ENCODE measurements around the gene MAGI2.

Gene MAGI2

DNA sequence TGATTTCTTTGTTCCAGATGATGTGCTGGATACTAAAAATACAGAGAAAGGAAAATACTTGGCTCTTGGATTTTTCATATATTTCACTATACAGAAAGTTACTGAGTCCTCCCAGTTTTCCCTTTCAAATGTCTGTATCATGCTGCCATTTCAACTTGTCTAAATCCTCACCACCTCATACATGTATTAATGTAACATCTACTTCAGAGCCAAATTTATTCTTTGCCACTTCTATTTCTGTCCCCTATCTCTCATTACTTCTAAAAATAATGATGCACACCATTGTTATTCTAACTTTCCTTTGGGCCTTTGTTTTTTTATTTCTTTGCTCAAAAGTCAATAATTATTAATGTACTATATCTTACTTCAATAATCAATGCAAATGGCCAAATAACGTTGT, 312.2 kb downstream of the MAGI2 start:
- H3K9ac ChIP-seq (ENCODE audit: low read length), result no peak overlapping the region
- no peaks in the 10 kb centered on the region for H3K27me3 ChIP-seq (ENCODE audit: control insufficient read depth, insufficient read depth, low read length)
- no peak overlapping the region for H3K4me3 ChIP-seq (ENCODE audit: low read length)
- H3K36me3 ChIP-seq (ENCODE audit: control insufficient read depth, insufficient read depth, low read length), result no peaks in the 10 kb centered on the region
- H3K4me1 ChIP-seq (ENCODE audit: control insufficient read depth, insufficient read depth, low read length), result no peaks in the 10 kb centered on the region
- no peak overlapping the region for H3K27ac ChIP-seq (ENCODE audit: low read depth, low read length)

DNA sequence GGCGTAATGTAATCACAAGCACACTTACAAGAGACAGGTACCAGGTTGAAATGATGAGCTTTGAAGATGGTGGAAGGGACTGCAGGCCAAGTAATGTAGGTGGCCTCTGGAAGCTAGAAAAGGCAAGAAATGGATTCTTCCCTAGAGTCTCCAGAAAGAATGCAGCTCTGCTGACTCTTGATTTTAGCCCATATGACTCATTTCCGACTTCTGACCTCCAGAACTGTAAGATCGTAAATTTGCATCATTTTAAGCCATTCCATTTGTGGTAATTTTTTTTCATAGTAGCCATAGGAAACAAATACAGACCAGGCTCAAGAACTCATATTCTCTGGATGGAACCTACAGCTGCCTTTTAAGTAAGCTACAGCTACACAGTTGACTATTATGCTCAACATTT, 315.5 kb downstream of the MAGI2 start:
- H3K4me3 ChIP-seq (ENCODE audit: low read length), result no peak overlapping the region
- no peaks in the 10 kb centered on the region for H3K4me1 ChIP-seq (ENCODE audit: control insufficient read depth, insufficient read depth, low read length)
- H3K27me3 ChIP-seq (ENCODE audit: control insufficient read depth, insufficient read depth, low read length), result no peaks in the 10 kb centered on the region
- no peak overlapping the region for H3K27ac ChIP-seq (ENCODE audit: low read depth, low read length)
- H3K9ac ChIP-seq (ENCODE audit: low read length), result no peak overlapping the region
- no peaks in the 10 kb centered on the region for H3K36me3 ChIP-seq (ENCODE audit: control insufficient read depth, insufficient read depth, low read length)

DNA sequence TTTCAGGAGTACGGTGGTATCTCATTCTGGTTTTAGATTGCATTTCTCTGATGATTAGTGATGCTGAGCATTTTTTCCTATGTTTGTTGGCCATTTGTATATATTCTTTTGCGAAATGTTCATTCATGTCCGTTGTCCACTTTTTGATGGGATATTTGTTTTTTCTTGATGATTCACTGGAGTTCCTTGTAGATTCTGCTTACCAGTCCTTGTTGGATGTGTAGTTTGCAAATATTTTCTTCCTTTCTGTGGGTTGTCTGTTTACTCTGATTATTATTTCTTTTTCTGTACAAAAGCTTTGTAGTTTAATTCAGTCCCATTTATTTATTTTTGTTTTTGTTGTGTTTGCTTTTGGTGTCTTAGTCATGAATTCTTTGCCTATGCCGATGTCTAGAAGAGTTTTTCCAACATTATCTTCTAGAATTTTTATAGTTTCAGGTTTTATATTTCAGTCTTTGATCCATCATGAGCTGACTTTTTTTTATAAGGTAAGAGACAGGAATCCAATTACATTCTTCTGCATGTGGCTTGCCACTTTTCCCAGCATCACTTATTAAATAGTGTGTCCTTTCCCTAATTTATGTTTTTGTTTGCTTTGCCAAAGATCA, 320.5 kb downstream of the MAGI2 start:
- Histone ChIP-seq H3K27ac (ENCODE audit: low read depth, low read length) (no peak overlapping the region), H3K4me3 (ENCODE audit: low read length) (no peak overlapping the region), H3K27me3 (ENCODE audit: control insufficient read depth, insufficient read depth, low read length) (no peaks in the 10 kb centered on the region), H3K9ac (ENCODE audit: low read length) (no peak overlapping the region), H3K36me3 (ENCODE audit: control insufficient read depth, insufficient read depth, low read length) (no peaks in the 10 kb centered on the region), H3K4me1 (ENCODE audit: control insufficient read depth, insufficient read depth, low read length) (no peaks in the 10 kb centered on the region)

GRCh38 chr7:79130715-79131114, 322.8 kb downstream of the MAGI2 start:
- Histone ChIP-seq H3K4me3 (ENCODE audit: low read length) (no peak overlapping the region), H3K4me1 (ENCODE audit: control insufficient read depth, insufficient read depth, low read length) (no peaks in the 10 kb centered on the region), H3K27ac (ENCODE audit: low read depth, low read length) (no peak overlapping the region), H3K9ac (ENCODE audit: low read length) (no peak overlapping the region), H3K36me3 (ENCODE audit: control insufficient read depth, insufficient read depth, low read length) (no peaks in the 10 kb centered on the region), H3K27me3 (ENCODE audit: control insufficient read depth, insufficient read depth, low read length) (no peaks in the 10 kb centered on the region)

DNA sequence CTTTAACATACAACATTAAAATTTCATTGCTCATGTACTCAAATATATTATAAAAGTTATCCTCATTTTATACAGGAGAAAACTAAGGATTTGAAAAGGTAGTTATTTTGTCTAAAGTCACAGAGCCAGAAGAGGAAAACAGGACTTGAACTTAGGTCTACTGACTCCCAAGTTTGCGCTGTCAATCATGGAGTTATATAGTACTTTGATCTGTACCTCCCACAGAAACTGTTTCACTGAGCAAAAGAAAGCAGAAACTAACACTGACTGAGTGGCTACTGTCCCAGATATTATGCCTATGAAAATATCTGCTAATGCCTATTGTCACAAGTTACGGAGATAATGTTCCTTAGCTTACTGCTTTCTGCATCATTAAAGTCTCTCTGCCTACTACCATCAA, 329.1 kb downstream of the MAGI2 start:
- Histone ChIP-seq H3K4me1 (ENCODE audit: control insufficient read depth, insufficient read depth, low read length) (no peaks in the 10 kb centered on the region), H3K9ac (ENCODE audit: low read length) (no peak overlapping the region), H3K27ac (ENCODE audit: low read depth, low read length) (no peak overlapping the region), H3K27me3 (ENCODE audit: control insufficient read depth, insufficient read depth, low read length) (no peaks in the 10 kb centered on the region), H3K4me3 (ENCODE audit: low read length) (no peak overlapping the region), H3K36me3 (ENCODE audit: control insufficient read depth, insufficient read depth, low read length) (no peaks in the 10 kb centered on the region)

- no peak overlapping the region for H3K9ac ChIP-seq (ENCODE audit: low read length)
- H3K27ac ChIP-seq (ENCODE audit: low read depth, low read length), result no peak overlapping the region
- no peaks in the 10 kb centered on the region for H3K4me1 ChIP-seq (ENCODE audit: control insufficient read depth, insufficient read depth, low read length)
- no peaks in the 10 kb centered on the region for H3K36me3 ChIP-seq (ENCODE audit: control insufficient read depth, insufficient read depth, low read length)
- no peak overlapping the region for H3K4me3 ChIP-seq (ENCODE audit: low read length)
- no peaks in the 10 kb centered on the region for H3K27me3 ChIP-seq (ENCODE audit: control insufficient read depth, insufficient read depth, low read length)
These were observed 335.3 kb downstream of the MAGI2 start for GRCh38 chr7:79118143-79118542.

DNA sequence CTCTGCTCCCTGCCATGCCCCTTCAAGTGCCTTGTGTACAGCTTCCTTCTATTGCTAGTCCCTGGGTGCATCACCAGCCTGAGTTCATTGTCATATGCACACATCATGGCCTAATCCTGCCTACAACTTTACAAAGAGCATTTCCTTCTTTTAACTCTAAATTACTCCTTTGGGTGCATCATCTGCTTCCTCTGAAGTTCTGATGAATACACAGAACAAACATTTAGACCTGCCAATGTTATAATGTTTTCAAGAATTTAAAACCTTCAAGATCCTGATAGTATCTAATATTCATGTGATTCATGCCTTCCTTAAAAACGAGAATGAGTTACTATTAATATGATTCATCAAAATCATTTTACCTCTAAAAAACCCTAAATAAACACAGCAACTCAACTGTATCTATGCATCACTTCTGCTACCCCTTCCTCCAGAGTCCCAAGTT, 357.1 kb downstream of the MAGI2 start:
- H3K36me3 ChIP-seq (ENCODE audit: control insufficient read depth, insufficient read depth, low read length), result no peaks in the 10 kb centered on the region
- no peak overlapping the region for H3K27ac ChIP-seq (ENCODE audit: low read depth, low read length)
- H3K4me1 ChIP-seq (ENCODE audit: control insufficient read depth, insufficient read depth, low read length), result no peaks in the 10 kb centered on the region
- no peak overlapping the region for H3K9ac ChIP-seq (ENCODE audit: low read length)
- no peaks in the 10 kb centered on the region for H3K27me3 ChIP-seq (ENCODE audit: control insufficient read depth, insufficient read depth, low read length)
- H3K4me3 ChIP-seq (ENCODE audit: low read length), result no peak overlapping the region

- H3K9ac ChIP-seq (ENCODE audit: low read length), result no peak overlapping the region
- no peak overlapping the region for H3K27ac ChIP-seq (ENCODE audit: low read depth, low read length)
- no peak overlapping the region for H3K4me3 ChIP-seq (ENCODE audit: low read length)
- no peaks in the 10 kb centered on the region for H3K27me3 ChIP-seq (ENCODE audit: control insufficient read depth, insufficient read depth, low read length)
- H3K4me1 ChIP-seq (ENCODE audit: control insufficient read depth, insufficient read depth, low read length), result no peaks in the 10 kb centered on the region
- no peaks in the 10 kb centered on the region for H3K36me3 ChIP-seq (ENCODE audit: control insufficient read depth, insufficient read depth, low read length)
These were observed 360.0 kb downstream of the MAGI2 start for GRCh38 chr7:79093421-79093820.

DNA sequence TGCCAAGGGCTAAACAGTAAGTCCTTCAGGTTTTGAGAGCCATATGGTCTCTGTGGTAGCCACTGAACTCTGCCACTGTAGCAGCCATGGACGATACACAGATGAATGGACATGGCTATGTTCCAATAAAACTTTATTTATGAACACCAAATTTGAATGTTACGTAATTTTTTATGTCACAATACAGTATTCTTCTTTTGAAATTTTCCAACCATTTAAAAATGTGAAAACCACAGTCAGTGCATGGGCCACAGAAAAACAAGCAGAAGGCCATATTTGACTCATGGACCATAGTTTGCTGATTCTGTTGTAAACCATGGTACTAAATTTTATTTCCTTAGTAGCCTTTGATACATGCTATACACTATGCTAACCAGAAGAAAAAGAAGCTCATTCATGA, 361.8 kb downstream of the MAGI2 start:
- Histone ChIP-seq H3K4me1 (ENCODE audit: control insufficient read depth, insufficient read depth, low read length) (no peaks in the 10 kb centered on the region), H3K4me3 (ENCODE audit: low read length) (no peak overlapping the region), H3K27ac (ENCODE audit: low read depth, low read length) (no peak overlapping the region), H3K27me3 (ENCODE audit: control insufficient read depth, insufficient read depth, low read length) (no peaks in the 10 kb centered on the region), H3K9ac (ENCODE audit: low read length) (no peak overlapping the region), H3K36me3 (ENCODE audit: control insufficient read depth, insufficient read depth, low read length) (no peaks in the 10 kb centered on the region)

- Histone ChIP-seq H3K4me3 (ENCODE audit: low read length) (no peak overlapping the region), H3K4me1 (ENCODE audit: control insufficient read depth, insufficient read depth, low read length) (no peaks in the 10 kb centered on the region), H3K27ac (ENCODE audit: low read depth, low read length) (no peak overlapping the region), H3K9ac (ENCODE audit: low read length) (no peak overlapping the region), H3K27me3 (ENCODE audit: control insufficient read depth, insufficient read depth, low read length) (no peaks in the 10 kb centered on the region), H3K36me3 (ENCODE audit: control insufficient read depth, insufficient read depth, low read length) (no peaks in the 10 kb centered on the region)
These were observed 362.5 kb downstream of the MAGI2 start for GRCh38 chr7:79091011-79091410.

- Histone ChIP-seq H3K4me3 (ENCODE audit: low read length) (no peak overlapping the region), H3K27ac (ENCODE audit: low read depth, low read length) (no peak overlapping the region), H3K9ac (ENCODE audit: low read length) (no peak overlapping the region), H3K27me3 (ENCODE audit: control insufficient read depth, insufficient read depth, low read length) (no peaks in the 10 kb centered on the region), H3K4me1 (ENCODE audit: control insufficient read depth, insufficient read depth, low read length) (no peaks in the 10 kb centered on the region), H3K36me3 (ENCODE audit: control insufficient read depth, insufficient read depth, low read length) (no peaks in the 10 kb centered on the region)
These were observed 362.9 kb downstream of the MAGI2 start for GRCh38 chr7:79090543-79090942.

DNA sequence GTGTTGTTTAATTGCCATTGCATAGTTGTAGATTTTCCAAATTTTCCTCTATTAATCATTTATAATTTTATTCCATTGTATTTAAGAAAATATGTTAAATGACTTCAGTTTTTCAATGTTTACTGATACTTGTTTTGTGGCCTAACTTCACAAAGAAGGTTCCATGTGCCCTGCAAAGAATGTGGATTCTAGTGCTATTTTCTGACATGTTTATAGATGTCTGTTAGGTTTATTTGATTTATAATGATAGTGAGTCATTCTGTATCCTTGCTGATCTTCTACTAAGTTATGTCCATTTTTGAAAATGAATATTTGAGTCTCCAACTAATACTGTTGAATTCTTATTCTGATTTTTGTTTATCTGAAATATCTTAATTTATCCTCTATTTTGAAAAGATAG, 369.0 kb downstream of the MAGI2 start:
- no peak overlapping the region for H3K9ac ChIP-seq (ENCODE audit: low read length)
- no peak overlapping the region for H3K27ac ChIP-seq (ENCODE audit: low read depth, low read length)
- no peaks in the 10 kb centered on the region for H3K4me1 ChIP-seq (ENCODE audit: control insufficient read depth, insufficient read depth, low read length)
- H3K27me3 ChIP-seq (ENCODE audit: control insufficient read depth, insufficient read depth, low read length), result no peaks in the 10 kb centered on the region
- no peak overlapping the region for H3K4me3 ChIP-seq (ENCODE audit: low read length)
- H3K36me3 ChIP-seq (ENCODE audit: control insufficient read depth, insufficient read depth, low read length), result no peaks in the 10 kb centered on the region

DNA sequence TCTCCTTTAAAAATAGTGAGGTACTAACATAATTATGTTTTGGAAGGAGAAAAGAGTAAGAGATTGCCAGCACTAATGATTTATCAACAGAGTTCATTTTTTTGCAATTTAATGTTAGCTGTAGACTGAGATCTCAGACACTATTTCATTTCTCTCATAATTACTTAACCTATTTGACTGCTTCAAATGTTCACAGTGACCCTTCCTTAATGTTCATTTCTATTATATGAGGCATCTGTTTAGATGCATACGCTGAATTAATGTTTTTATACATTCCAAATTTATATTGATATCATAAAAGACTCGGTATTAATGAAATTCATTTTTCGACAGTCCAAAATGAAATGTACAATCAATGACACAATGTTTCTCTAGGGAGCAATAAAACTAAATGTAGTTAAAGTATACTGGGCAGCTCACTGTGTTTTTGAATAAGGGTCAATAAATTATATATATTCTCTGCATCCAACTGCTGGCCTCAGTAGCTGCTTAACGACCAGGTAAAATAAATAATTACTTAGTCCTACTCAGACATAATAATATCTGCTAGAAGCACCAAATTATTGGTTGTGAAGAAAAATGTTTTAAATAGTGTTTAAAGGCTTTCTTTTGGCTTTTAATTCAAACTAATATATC, 373.4 kb downstream of the MAGI2 start:
- no peak overlapping the region for H3K9ac ChIP-seq (ENCODE audit: low read length)
- H3K4me1 ChIP-seq (ENCODE audit: control insufficient read depth, insufficient read depth, low read length), result no peaks in the 10 kb centered on the region
- no peaks in the 10 kb centered on the region for H3K36me3 ChIP-seq (ENCODE audit: control insufficient read depth, insufficient read depth, low read length)
- no peak overlapping the region for H3K27ac ChIP-seq (ENCODE audit: low read depth, low read length)
- no peaks in the 10 kb centered on the region for H3K27me3 ChIP-seq (ENCODE audit: control insufficient read depth, insufficient read depth, low read length)
- no peak overlapping the region for H3K4me3 ChIP-seq (ENCODE audit: low read length)

Data from rectal smooth muscle tissue (tissue), 1 donor.